NCI-H1092 treated with DMSO at 0.1 percent for 48 hours (cell line): ENCODE data around the gene GPR158.

Source experiments
- DNase-seq: peaks from one replicate; lab custom pipeline; 2025; lab: John Stamatoyannopoulos, UW

GPR158 gene

DNA sequence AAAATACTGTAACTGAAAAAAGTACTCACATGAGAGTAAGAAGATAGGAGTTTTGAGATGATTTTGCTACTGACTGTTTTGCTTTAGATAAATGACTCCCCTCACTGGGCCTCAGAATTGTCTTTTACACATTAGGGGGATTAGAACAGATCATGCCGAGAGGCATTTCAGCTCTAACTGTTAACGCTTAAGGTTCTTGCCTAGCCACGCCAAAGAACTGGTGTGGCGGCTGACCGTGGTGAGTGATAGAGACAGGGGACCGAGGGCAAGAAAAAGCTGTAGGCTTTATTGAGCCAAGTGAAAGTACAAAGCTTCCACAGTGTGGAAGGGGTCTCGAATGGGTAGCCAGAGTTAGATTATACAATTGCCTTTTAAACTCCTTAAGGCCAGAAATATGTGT lies 390.8 kb downstream of the GPR158 start:
- no peak for DNase-seq

DNA sequence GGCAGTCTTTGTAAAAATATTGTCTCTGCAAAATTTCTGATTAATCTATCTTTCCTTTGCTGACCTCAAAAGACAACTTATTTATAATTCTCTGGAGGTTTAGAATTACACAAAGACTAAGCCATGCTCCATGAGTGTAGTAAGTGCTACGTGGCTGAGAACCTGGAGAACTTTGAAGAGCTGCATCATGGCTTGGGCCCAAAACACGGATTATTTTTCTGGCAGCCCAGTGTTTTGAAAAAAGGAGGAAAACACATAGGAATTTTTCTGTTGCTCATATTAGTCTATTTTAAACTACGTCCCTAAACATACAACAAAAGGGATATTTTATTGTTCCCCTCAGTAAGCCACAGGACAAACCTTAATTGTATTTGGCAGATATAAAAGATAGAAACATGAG lies 398.5 kb downstream of the GPR158 start:
- no peak for DNase-seq

DNA sequence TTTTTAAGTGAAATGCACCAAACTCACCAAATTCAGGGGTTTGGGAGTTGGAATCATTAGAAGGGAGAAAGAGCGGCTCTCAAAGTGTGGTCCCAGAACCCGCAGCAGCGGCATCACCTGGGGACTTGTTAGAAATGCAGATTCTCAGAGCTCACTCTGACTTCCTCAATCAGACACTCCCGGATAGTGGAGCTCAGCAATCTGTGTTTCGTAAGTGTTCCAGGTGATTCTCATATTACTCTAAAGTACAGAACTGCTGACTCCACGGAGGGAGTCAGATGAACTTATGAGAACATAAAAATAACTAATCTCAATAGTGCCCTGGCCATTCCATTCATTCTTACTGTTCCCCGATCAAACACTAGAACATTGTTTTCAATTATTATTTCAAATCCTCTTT lies 400.5 kb downstream of the GPR158 start:
- no peak for DNase-seq

DNA sequence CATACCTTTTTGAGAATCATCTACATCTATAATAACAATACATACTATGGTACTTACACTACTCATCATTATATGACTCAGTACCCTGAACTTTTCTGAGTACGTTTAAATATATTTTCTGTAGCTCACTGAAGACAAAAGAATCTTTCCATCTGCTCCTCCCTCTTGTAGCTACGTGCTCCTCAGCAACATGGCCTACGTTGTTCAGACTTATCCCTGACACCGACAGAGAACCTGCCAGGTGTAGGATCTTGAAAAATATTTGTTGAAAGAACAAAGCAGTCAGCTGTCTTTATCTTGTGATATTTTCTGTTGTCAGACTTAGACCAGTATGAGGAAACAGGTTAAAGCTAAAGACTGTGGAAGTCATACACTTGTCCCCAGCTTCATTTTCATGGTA lies 403.3 kb downstream of the GPR158 start:
- no peak for DNase-seq

DNA sequence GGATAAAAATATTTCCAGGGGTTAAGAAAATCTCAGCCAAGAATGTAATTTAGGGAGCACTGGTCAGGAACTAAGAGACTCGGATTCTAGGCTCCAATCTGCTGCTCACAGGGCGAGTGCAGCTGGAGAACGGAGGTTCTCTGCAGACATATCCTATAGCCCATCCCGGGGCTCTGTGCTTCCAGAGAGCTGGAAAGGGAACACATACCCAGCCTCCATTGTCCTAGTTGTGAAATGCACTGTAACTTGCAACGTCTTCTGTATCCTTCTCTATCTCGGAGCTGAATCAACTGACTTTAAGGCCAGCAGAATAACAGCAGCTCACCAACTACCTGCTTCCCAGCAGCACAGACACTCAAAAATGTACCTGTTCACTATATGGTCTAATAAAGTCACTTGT lies 408.2 kb downstream of the GPR158 start:
- DNase-seq, result no peak

DNA sequence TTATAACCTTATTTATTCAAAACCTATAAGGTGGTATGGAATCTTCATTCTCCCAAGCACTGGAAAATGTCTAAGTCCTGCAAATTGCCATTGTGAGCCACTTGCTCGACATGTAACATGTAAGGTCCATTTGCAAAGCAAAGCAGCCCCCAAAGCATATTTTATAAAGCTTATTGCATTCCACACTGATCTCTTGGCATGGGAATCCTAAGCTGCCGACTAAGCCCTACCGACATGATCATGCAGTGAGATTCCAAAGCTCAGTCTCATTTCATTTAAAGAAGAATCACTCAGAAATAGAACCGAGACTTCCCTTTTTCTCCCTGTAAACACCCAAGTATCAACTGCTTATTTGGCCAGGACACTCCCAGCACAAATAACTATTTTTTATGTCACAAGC lies 425.9 kb downstream of the GPR158 start:
- no peak for DNase-seq

DNA sequence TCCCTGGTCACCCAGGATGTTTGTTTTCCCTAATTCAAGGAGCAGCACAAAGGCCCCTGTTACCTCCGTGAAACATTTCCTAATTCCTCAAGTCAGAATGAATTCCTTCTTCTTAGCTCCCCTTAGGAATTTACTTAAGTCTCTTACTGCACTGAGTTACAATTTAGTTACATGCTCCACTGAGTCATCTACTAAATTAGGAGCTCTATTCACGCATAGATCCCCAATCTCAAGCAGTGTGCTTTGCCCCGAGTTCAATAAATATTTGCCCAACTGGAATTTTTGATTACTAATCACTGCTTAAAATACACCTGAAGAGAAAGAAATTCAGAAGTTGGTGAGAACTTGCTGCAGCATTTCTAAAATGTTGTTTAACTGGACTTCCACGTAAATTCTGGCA lies 429.8 kb downstream of the GPR158 start:
- DNase-seq, result no peak

DNA sequence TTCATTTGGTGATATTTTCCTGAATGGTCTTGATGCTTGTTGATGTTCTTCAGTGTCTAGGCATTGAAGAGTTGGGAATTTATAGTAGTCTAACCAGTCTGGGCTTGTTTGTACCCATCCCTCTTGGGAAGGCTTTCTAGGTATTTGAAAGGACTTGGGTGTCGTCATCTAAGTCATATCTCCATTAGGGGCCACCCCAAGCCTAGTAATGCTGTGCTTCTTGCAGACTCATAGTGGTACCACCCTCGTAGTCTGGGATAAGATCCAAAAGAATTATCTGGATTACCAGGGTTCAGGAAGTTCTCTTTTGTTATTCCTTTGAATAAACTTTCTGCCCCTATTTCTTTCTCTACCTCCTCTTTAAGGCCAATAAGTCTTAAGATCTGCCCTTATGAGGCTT lies 439.9 kb downstream of the GPR158 start:
- DNase-seq, result no peak

DNA sequence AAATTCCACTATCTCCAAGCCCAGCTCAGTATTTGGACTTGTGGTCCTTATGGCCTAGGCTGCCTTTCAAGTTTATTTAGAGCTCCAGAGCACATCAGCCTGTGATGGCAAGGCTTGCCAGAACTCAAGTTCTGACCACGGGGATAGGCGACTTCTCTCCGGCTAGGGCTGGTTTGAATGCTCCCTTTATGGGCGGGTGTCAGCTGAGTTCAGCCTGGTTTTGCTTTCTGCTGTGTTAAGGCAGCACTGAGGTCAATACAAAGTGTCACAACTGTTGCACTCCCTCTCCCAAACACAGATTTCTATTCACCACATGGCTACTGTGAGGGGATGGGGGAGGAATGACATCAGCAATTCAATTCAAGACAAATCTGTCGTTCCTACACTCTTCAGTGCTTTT lies 441.1 kb downstream of the GPR158 start:
- no peak for DNase-seq

DNA sequence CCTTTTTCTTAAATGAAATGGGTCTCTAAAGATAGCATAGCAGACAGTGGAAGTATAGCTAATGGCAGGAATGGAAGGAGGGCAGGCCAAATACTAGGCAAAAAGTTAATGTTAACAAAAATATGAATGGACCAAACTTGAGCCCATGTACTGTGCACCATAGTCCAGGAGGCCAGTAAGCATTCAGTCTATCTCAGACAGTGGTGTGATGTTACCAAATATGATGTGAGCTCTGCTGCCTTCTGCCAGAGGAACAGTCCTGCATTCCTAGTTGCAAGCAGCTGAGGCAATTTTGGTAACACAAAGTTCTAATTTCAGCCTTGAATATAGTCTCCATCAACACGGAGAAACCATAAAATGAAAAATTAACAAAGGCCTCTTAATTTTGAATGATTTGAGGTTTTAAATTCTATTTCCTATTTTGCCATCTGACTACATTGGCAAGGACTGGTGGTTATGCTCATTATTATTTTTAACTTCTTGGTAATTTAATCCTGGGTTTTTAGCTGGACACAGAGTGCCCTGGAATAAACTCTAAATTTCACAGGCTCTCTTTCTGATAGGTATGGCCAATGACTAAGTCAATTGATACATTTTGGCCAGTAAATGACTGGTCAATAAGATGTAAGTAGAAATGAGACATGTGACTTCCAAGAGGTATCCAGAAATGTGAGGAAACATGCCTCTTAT lies 442.2 kb downstream of the GPR158 start:
- DNase-seq, result no peak

DNA sequence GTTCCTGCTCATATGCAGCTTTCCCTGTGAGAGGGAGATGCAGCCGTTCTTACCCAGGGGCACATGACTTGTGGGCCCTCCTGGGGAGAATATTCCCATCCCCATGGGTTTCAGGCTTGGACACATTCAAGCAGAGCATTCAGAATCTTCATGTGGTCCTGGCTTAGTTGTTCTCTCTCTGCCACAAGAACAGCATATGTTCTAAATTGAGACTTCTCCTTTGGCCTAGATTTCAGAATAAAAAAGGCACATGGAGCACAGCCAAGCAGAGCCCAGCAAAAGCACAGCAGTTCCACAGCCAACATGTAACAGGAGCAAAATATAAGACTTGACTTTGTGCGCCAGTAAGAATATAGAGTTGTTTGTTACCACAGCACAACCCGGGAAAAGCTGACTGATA lies 452.8 kb downstream of the GPR158 start:
- DNase-seq, result no peak

DNA sequence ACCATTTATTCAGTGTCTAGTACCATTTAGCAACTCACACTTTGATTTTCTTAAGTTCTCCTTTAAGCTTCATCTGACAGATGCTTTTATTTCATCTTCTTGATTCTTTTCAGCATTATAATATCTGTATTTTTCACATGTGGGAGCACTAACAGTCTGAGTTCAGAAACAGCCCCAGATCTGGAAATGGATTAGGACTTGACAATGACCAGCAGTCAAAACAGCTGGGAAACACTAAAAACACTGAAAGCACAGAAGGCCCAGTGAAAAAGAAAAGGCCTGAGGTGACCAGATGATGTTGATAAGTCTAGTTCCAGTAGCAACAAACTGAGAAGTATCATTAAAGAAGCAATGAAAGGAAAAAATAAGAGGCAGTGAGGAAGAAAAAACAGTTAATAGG lies 454.5 kb downstream of the GPR158 start:
- no peak for DNase-seq

DNA sequence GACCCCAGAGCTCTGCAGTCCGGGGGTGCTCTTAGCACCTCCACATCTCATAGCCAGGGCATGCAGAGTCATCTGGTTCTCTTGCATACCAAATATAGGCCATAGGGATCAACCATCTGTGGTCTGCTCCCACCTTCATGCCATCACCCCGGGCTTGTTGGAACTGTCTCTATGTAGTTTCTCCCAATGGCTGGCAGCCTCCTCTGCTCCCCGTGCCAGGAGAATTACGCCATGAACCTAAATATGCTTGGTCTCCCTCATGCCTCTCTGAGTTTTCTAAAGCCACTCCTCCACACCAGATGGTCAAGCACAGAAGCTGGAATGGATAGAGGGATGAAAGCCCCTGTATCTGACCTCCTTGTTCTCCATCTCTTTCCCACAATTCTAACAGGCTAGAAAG lies 456.7 kb downstream of the GPR158 start:
- DNase-seq, result no peak

DNA sequence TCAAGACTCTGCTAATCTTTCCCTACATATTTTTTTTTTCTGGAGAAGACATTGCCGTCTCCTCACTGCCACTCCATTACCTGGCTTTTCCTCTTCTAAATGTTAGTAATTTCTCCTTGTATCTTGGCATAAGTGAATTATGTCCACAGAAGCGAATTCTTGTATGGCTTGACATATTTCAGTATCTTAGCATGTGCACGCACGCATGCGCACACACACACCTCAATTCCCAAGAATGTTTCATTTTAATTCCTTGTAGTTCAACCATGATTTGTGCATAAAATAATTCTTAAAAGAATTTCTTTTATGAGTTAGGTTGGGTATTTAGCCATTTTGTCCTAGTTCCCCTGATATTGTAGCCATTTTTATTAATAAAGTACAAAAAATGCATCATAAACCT lies 458.0 kb downstream of the GPR158 start:
- DNase-seq, result no peak

DNA sequence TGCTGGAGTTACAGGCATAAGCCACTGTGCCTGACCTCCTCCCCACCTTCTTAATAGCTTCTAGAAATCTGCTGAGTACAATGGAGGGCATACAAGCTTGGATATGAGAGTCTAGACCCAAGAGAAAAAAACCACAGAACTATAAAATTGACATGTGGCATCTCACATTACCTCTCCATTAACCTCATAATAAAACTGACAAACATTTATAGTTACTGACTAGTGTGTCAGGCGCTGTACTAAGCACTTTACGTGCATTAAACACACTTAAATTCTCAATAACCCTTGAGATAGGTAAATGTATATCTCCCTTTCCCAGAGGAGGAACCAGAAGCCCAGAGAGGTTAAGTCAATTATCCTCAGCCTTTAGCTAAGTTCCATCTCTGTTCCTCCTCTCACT lies 458.7 kb downstream of the GPR158 start:
- no peak for DNase-seq

DNA sequence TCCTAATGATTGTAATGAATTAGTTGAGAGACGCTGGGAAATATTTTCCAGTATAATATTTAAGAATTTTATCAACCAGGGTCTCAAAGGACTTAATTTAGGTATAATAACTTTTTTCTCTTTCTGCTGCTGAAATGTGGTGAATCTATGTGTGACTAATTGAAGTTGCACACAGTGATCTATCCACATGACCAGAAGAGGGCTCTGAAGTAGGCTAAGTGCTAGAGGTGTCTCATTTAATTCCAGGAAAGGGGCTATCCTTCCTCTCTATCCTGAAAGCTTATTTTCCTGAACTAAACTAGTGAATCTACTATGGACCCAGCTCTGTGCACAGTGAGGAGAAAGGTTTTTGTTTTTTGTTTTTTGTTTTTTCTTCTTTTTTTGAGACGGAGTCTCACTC lies 464.8 kb downstream of the GPR158 start:
- no peak for DNase-seq

DNA sequence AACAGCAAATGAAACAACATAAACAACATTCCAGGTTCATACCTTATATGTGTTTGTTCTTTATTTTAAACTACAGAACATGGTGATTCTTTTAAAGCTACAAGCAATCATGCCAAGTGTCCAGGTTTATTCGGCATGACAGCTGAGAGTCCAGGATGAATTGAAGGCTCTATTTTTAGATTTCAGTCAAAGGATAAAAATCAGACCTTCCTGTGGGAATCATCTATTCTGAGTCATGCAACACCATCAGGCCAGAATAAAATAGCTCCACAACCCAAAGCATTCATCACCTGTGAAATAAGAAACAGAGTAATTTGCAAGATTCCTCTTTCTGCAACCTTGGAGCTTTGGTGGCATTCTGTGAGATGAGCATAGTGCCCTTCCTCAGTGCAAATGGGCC lies 466.8 kb downstream of the GPR158 start:
- no peak for DNase-seq

DNA sequence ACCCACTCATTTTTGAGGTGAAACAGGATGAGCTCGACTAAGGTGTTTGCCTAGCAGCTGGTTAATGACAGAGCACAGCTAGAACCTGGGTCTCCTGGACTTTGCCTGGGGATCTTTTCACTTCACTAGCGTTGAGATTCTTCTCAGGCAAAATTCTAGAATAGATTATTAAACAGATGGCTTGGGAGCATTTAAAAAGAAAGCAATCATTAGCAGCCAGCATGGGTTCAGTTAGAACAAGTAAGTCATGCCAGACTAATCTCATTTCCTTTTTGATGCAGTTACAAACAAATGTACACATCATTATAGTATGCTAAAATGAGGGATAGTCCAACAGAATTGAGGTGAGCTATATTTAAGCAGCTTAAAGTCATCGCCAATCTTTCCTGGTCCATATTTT lies 467.9 kb downstream of the GPR158 start:
- no peak for DNase-seq

DNA sequence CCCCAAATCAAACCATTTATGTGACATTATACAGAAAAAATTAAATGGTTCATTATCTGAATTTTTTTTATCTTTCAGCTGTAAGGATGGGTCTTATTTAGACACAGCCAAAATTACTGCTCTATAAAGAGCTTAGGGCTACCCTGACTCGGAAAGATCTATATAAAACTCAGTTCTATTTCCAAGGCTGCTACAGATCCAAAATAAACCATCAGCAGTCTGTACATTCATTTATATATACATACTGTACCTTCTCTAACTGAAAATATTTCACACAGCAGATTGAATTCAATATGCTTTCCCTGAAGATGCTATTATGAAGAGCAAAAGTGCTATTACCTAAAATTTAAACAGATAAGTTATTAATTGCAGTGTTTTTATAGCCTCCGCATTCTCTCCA lies 471.6 kb downstream of the GPR158 start:
- DNase-seq, result no peak

DNA sequence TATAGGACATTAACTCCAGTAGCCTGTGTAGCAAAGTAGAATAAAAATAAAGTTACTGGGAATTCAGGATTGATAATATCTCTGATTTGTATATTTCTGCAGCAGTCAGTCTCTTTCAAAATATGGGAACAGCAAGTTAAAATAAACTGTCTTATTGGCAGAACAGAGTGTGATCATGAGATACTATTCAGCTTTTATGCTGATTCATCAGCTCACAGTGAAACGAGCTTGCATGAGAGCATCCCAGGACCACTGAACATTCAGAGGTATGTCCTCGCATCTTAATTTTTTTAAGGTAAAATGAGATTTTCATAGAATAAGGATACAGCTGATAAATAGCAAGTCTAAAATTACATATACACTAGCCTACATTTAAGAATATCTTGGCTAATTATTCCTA lies 476.7 kb downstream of the GPR158 start:
- DNase-seq, result no peak
